Heart right ventricle (tissue), 16 donors: ENCODE results near the gene PLXNC1. TPM values are rescaled to one million over a fixed set of nuclear protein-coding genes. Genes with fewer than 3 reads are reported as not detected.
A peak's percentile ranks its signal among the peaks of the same experiment; 100 is the strongest.

Experiments used
- ATAC-seq, 8 donors: fragments of 200-7000 bp; cut with Tn5 transposase; one replicate each; pipeline ENCODE4 v1.9.1; 2020; ENCODE audit warnings: mild to moderate bottlenecking in 8 of 8, moderate library complexity in 8 of 8, moderate number of reproducible peaks in 1 of 8
- DNase-seq, 2 donors: peaks; one replicate each; pipeline ENCODE4 v3.0.0-alpha.2; 2020
- H3K27ac ChIP-seq, 10 donors: fragments of 200-600 bp; sonication (generic) in 2 of 10; one replicate each; pipeline versions ENCODE4 v1.5.0 to v1.8.0; 2020 to 2022; ENCODE audit warnings: mild to moderate bottlenecking in 3 of 10
- H3K27me3 ChIP-seq, 7 donors: fragments of 200-600 bp; one replicate each; pipeline ENCODE4 v1.8.0; 2021 to 2022; ENCODE audit warnings: mild to moderate bottlenecking in 2 of 7
- H3K36me3 ChIP-seq, 9 donors: fragments of 200-600 bp; sonication (generic) in 1 of 9; one replicate each; pipeline versions ENCODE4 v1.5.0 to v1.8.0; 2020 to 2022; ENCODE audit warnings: mild to moderate bottlenecking in 2 of 9
- H3K4me1 ChIP-seq, 9 donors: fragments of 200-600 bp; sonication (generic) in 1 of 9; one replicate each; pipeline versions ENCODE4 v1.5.0 to v1.8.0; 2020 to 2022; ENCODE audit warnings: mild to moderate bottlenecking in 4 of 9
- H3K4me3 ChIP-seq, 10 donors: fragments of 200-600 bp; sonication (generic) in 2 of 10; one replicate each; pipeline versions ENCODE4 v1.5.0 to v1.8.0; 2020 to 2022; ENCODE audit warnings: mild to moderate bottlenecking in 7 of 10, moderate library complexity in 2 of 10
- H3K9me3 ChIP-seq, 11 donors: fragments of 200-600 bp in 10 of 11; sonication (generic) in 2 of 11; one replicate each; pipeline versions ENCODE4 v1.5.0 to v1.8.0; 2013 to 2022; ENCODE audit warnings: mild to moderate bottlenecking in 2 of 11, control low read depth in 1 of 11, moderate library complexity in 1 of 11
- CTCF ChIP-seq, 9 donors: fragments of 200-600 bp; sonication (generic) in 2 of 9; IDR thresholded peaks; one replicate each; pipeline versions ENCODE4 v1.5.0 to v1.8.0; 2021 to 2022; ENCODE audit warnings: antibody characterized with exemption in 9 of 9, mild to moderate bottlenecking in 5 of 9, moderate library complexity in 1 of 9
- WGBS, 2 donors: extraction: QIAGEN DNeasy Blood & Tissue Kit; methylation state at CpG; one replicate each; pipeline ENCODE4 v1.1.7; 2013; ENCODE audit warnings: inconsistent platforms in 1 of 2; 5-methylcytosine and 5-hydroxymethylcytosine counted together
- intact Hi-C, 10 donors: fragments of 100-400 bp; cut with DNase I; formaldehyde crosslinking; loops; one replicate each; pipeline versions ENCODE4 v1.11.1 to v1.14.2; 2022
- polyA plus RNA-seq, 2 donors: library from polyadenylated mRNA; stranded (reverse); fragments of 200-250 nt; gene quantifications; one replicate each; pipeline ENCODE4 v1.2.3, GENCODE V29; 2013
- total RNA-seq, 10 donors: library from RNA; stranded (reverse); fragmentation: NEBNext Ultra II Directional in 3 of 10; extraction: Animal tissue kit (Norgen Biotek cat#: 25700) in 3 of 10; gene quantifications; one replicate each; pipeline versions ENCODE4 v1.2.1 to v1.2.4, GENCODE V29; 2021 to 2023
- donor health status: Arrhythmogenic right ventricular cardiomyopathy.
- donor health status: ischemic (EF 13 %, LVEDD 7.1; RV severe dilation, severe dysfunction).
- donor health status: healthy with polysubstance abuse.
- donor health status: DM: no; HTN: yes; CAD: no.
- donor health status: DM: no; HTN: no; CAD: no.
- donor health status: ischemic (EF 25% LVEDD 6.9; RV normal size, moderate dysfunction).
- donor health status: ischemic (EF 25% LVEDD 5.7; RV mildly dilated, moderate dysfunction).
- donor health status: healthy.
- donor health status: DM: yes; HTN: yes; CAD: no.
- donor health status: Ischemic cardiomyopathy.
- donor health status: ischemic (EF 35%, LVEDD 5.7; RV mildly dilated, moderate dysfunction).
- donor health status: nonischemic (EF 11% LVEDD 7.7; RV severe dilation, severe dysfunction).
- donor health status: DM: yes; HTN: yes; CAD: no.
- donor health status: PGD.
- donor health status: ischemic (EF 29% LVEDD 5.4; RV normal size, mild dysfunction).
- donor health status: nonischemic (EF 23%, LVEDD 6.1; RV moderate dilation, normal function).

Gene PLXNC1
- total and polyA plus RNA-seq, 12 donors: 0.72 to 8.5 (median 2.7) TPM

DNA sequence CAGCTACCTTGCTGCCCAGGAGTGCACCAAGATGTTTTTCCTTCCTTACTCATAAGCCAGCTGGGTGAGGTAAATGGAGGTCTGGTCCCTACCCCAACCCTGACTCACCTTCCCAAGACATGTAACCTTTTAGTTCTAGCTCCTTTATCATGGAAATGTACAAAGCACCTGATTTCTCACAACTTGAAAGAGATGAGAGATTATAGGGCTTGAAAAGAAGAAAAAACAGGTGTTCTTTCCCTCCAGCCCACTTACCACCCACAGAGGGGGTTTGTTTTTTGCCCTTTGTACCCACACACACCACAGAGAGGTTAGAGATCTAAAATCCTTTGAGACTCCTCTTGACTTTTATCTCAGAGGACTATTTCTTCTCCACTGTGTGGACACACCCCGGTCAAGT, 21.1 kb downstream of the PLXNC1 start:
- Histone ChIP-seq H3K36me3 (peaks cover 0 to 19% (median 0%) of the 10 kb centered on the region in 9 donors), H3K27me3 (no peaks in the 10 kb centered on the region), H3K27ac (no peak overlapping the region), H3K4me1 (peaks cover 0 to 64% (median 5%) of the 10 kb centered on the region in 9 donors), H3K9me3 (no peaks in the 10 kb centered on the region), H3K4me3 (no peak overlapping the region)
- TF ChIP-seq CTCF (IDR thresholded peaks at IDR 0.05): no peak
- intact Hi-C loops: no loop called here
- 75 to 84% methylated on average over 1 of the region's 1 CpG for WGBS, 2 donors
- no peak for ATAC-seq
- no peak for DNase-seq

GRCh38 chr12:94169966-94170689, 21.8 kb downstream of the PLXNC1 start:
- TF ChIP-seq CTCF (IDR thresholded peaks at IDR 0.05): no peak
- ATAC-seq (no peak), DNase-seq (no peak)
- intact Hi-C loops: no loop called here
- Histone ChIP-seq H3K4me3 (no peak overlapping the region), H3K9me3 (no peaks in the 10 kb centered on the region), H3K4me1 (peaks cover 0 to 66% (median 5%) of the 10 kb centered on the region in 9 donors), H3K27ac (peak overlapping the region in 1 of 10 donors; percentile 4), H3K27me3 (no peaks in the 10 kb centered on the region), H3K36me3 (peaks cover 0 to 19% (median 0%) of the 10 kb centered on the region in 9 donors)
- 73 to 91% methylated on average over 6 of the region's 6 CpGs for WGBS, 2 donors

- Histone ChIP-seq H3K9me3 (no peaks in the 10 kb centered on the region), H3K27me3 (no peaks in the 10 kb centered on the region), H3K27ac (peak overlapping the region in 2 of 10 donors; percentile 37 to 82), H3K4me3 (no peak overlapping the region), H3K4me1 (peaks cover 0 to 66% (median 5%) of the 10 kb centered on the region in 9 donors), H3K36me3 (peaks cover 0 to 19% (median 0%) of the 10 kb centered on the region in 9 donors)
- TF ChIP-seq CTCF (IDR thresholded peaks at IDR 0.05): no peak
- DNase-seq (peak in 1 of 2 donors; percentile 28), ATAC-seq (peak in 6 of 8 donors; percentile 45 to 87 (median 72))
- intact Hi-C loops: no loop called here
- WGBS, 2 donors: 77 to 95% methylated on average over 14 of the region's 14 CpGs
Measured at GRCh38 chr12:94170690-94171594, 22.6 kb downstream of the PLXNC1 start.

DNA sequence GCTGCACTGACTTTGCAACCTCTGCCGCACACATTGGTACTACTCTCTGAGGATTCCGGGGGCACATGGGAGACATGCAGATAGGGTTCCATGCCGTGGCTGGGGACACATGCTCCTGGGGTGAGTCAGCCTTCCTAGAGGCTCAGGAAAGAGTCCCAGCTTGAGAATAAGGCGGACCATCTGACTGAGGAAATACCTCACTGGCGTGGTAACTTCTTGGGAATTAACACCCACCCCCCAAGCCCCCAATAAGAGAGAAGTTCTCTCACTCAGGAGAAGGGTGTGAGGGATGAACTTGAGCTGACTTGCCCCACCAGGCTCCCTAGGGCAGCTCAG, 23.2 kb downstream of the PLXNC1 start:
- Histone ChIP-seq H3K36me3 (peaks cover 0 to 19% (median 0%) of the 10 kb centered on the region in 9 donors), H3K27ac (peak overlapping the region in 1 of 10 donors; percentile 82), H3K4me1 (peaks cover 0 to 69% (median 5%) of the 10 kb centered on the region in 9 donors), H3K27me3 (no peaks in the 10 kb centered on the region), H3K4me3 (no peak overlapping the region), H3K9me3 (no peaks in the 10 kb centered on the region)
- DNase-seq (no peak), ATAC-seq (no peak)
- WGBS, 2 donors: 93 to 94% methylated on average over 5 of the region's 5 CpGs
- TF ChIP-seq CTCF (IDR thresholded peaks at IDR 0.05): no peak
- intact Hi-C loops: no loop called here
